DMS153 (cell line): Measurements from ENCODE around the gene PUM1.

ENCODE experiments used
- DNase-seq: peaks from one replicate; lab custom pipeline; 2025; lab: John Stamatoyannopoulos, UW

Gene PUM1

DNA sequence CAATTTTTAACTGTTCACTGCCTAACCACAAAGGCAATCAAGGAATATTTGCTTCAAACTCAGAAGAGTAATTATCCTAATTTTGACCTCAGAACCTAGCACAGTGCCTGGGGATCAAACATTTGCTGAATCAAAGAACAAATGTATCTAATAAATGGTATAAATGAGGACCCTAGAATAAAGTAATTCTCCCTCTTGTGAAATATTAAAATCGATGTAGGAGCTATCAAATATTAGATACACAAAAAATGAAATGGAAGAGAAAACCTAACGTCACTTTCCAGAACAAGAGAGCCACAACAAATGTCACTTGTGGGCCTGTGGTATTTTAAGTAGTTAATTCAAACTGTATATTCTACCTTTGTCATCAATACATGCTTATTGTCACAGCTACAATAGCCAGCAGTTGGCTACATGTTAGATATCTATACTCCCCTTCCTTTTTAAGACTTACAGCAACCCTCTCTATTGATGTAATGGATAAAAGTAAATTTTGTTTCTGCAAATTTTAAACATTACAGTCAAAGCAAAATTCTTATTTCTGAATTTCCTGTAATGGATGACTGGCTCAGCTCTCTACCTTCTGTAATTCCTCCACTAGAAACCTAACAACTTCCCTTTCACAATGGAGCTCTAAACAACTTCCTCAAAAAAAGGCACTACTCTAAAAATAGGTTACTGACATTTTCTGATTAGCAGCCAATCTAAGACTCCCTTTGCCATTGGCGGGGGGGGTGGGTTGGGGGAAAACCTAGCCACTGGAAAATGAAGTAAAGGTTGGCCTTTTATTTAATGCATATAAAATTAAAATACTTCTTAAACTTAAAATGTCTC lies 37.6 kb downstream of the PUM1 start:
- no peak for DNase-seq

DNA sequence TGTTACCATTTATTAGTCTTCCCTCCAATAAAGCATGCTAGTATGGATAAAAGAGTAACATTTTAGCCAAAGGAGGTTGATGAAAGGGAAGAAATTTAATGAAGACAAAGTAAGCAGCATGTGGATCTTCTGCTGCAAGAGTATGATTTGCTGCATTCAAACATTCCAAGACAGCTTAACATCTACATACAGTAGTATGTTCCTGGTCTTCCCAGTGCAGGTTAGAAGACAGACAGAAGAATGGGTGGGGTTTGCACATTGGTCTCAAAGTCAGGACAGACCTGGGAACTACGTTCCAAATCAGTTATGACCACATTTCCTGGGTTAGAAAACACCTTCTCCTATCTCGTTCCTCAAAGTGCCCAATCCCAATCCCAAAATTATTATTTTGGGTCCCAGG lies 43.3 kb downstream of the PUM1 start:
- DNase-seq, result no peak

DNA sequence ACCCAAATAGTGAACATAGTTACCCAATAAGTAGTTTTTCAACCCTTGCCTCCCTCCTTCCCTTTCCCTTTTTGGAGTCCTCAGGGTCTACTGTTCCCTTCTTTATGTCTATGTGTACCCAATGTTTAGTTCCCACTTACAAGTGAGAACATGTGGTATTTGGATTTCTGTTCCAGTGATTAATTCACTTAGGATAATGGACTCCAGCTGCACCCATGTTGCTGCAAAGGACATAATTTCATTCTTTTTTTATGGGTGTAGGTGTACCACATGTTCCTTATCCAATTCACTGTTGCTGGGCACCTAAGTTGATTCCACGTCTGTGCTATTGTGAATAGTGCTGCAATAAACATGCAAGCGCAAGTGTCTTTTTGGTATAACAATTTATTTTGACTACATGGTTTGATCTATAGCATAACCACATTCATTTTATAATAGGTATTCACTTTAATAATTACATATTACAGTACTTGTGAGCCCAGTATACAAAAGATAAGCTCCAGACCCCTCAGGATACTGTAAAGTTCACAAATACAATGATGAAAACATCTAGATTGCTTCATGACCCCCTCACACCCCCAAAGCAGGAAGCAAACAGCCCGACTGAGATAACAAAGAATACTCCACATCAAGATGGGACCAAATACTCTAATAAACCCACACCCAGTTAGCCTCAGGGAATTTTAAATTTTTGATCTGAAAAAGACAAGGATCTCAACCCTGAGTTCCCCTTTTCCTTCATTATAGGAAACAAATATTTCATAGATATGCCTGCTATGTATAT lies 45.3 kb downstream of the PUM1 start:
- DNase-seq, result peak; percentile 76

DNA sequence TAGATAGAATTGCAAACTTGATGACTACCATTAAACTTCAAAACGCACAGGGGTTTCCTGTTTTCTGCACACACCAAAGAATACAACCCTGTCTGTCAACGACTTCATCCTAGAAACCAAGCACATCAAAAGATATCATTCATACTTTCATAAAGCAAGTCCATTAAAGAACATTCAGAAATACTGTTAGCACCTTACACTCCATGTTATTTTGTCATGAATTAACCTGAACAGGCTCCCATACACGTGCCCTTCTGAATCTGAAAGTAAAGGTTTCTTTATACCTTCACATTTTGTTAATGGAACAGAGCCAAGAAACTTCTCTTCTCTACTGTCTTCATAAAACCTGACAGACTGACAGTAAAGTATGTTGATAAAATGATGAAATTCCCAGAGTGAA lies 46.1 kb downstream of the PUM1 start:
- no peak for DNase-seq

DNA sequence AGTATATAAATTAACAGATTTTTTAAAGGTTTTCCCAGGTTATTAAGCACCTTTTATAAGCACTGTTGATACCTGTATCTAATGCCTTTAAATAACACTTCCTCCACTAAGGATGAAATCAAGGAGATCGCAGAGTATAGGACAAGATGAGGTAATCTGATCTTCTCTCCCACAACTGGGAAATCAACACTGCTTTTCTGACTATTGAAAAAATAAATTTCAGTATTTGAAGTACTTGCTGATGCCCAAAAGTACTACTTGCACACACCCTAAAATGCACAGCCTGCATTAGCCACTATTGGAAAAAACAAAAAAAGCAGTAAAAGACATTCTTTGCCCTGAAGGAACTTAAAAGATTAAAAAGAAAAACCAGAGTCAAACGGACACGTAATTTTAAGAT lies 48.6 kb downstream of the PUM1 start:
- DNase-seq, result no peak

DNA sequence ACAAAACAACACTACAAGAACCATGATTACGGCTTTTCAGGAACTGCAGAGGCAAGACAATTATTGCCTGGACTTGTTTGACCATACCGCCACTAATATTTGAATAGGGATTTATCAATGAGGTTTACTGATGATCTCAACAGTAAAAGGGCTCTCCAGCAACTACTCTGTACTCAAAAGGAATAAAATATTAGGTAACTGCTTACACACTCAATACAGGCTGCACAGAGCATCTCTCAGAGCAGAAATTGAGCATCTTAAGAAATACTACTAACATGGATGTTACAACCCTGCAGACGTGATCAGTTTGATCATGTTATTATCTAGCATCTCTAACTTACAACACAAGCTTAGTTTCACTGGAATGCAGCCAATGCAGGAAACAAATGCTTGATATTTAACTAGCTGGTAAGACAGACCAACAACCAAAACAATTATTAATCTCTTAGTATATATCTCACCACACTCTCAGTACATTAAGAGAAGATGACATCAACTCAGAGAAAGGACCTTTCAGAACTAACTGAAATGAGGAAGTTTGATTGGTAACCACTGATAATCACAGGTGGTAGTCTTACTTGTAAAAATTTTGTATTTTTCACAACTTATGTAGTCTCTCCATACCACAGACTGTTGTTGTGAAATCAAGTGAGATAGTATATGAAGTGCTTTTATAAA lies 52.2 kb downstream of the PUM1 start:
- DNase-seq, result peak; percentile 92

DNA sequence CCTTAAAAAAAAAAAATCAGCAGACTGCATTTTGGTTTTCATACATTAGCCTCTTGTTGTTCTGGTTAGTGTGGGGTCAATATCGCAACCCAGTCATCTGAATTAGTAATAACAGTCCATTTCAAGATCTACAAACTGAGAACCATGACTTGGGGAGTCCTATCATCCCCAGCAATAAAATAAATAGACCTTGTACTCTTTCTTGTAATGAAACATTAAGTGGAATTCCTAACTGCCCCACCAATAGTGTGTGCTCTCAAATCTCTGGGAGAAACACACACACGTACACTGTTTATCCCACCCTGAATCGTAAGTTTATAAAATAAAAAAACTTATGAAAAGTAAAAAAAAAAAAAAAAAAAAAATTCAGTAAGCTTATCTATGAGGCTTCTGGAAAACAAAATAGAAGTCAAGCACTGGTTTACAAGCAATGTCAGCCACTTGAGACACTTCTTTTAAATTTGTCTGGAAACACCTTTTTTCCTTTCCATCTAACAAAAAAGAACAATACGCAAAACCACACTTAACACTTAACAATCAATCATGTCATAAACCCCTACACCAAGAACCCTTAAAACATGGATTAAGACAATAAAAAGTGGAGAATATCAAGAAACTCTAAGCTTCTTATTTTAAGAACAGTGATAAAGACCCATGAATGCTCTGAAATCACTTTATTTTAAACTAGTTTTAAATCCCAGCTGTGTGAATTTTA lies 53.1 kb downstream of the PUM1 start:
- no peak for DNase-seq

DNA sequence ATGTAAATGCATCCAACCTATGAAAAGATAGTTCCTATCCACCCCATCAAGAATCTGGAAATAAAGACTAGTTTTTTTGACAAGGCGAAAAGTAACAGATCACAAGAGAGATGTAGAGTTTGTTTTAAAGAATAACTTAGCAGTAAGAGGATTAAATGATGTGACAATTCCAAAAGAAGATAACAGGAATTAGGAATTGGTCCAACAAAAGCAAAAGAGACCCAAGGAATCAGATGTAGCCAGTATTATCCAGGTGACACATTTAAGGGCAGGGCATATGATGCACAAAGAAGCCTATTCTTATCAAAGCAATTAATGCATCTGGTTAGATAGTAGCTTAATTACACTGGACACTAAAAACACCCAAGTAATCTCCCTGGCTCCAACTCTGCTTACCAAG lies 53.8 kb downstream of the PUM1 start:
- DNase-seq, result no peak

DNA sequence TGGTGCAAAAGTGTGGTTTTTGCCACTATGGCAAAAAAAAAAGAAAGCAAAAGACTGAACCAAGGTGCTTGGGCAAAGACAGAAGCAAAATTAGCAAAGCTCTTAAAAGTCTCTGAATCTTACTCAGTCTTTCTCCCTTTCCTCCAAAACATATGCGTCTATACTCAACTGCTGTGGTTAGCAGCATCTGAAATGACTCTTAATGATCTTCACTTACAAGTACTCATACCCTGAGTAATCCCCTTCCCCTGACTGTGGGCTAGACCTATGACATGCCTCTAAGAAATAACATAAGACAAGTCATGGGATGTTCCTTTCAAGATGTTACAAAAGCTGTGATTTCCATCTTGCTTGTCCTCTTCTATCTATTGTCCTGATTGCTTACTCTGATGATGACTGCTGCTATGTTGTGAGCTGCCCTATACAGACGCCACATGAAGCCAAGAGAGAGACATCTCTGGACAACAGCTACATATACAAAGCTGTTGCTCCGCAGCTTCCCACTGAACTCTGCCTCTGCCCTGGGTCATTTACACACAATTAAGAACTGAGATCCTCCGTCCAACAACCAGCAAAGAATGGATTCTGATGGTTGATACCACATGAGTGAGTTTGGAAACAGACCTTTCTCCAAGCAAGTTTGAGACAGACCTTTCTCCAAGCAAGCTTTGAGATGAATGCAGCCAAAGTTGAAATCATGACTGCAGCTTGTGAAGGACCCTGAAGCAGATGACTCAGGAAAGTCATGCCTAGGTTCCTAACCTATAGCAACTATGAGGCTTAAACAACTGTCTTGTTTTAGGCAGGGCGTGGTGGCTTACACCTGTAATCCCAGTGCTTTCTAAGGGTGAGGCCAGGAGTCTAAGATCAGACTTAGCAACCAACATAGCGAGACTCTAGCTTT lies 55.2 kb downstream of the PUM1 start:
- no peak for DNase-seq

DNA sequence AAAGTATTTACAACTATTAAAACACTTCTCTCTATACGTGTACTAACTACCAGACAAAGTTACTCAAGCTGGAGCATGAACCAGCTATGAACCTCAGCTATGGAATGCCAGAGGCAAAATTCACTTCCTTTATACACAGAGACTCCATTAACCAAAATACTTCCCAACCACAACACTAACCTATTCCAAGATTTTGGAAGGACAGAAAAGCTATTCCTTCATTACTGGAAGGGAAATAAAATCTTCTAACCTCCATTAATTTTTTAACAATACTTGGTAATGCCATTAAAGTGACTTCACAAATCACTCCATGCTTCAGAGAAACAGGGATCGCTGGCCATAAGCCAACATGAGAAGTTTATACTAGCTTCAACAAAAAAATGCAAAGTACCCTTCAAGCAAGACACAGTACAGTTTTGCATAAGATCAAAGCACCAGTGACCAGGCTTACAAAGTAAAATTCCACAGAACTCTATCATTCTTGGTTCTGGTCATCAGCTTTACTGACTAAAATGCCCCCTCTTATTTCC lies 58.0 kb downstream of the PUM1 start:
- DNase-seq, result no peak

DNA sequence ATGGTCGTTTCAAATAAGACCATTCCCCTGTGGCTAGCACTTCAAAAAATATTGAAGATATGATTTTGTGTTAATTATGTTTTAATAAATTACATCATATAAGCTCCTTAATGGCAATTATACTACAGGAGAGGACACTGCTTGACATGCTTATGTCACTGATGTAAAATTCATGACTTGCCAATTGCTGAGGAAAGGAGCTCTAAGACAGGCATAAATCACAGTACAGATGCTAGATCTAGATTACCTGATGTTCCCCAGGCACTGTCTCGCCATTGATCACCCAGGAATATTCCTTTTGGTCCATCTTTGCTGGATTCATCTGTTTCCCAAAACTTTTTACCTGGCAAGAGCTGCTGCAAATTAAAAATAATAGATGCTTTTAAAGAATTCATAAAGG lies 58.8 kb downstream of the PUM1 start:
- no peak for DNase-seq

DNA sequence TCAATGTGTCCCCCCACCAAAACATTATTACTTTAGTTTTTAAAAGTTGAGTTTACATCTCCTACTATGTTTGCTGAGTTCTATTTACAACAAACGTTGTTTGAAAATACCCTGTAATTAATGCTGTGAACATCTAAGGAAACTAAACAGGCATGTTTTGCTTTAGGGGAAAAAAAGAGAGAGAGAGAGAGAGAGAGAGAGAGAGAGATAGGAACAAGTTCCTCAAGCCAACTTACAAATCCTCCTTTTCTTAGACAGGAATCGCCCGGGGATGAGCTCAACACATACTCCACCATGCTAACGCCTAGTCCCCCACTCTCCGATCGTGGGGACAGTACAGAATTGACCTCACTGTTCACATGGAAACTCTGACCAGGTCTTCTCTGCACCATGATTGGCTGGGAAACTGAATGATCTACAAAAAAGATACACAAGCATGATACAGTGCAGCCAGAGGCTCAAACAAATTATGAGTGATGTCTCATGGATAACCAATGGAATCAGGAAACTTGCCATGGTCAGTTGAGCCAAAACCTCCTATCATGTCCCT lies 59.8 kb downstream of the PUM1 start:
- DNase-seq, result no peak

DNA sequence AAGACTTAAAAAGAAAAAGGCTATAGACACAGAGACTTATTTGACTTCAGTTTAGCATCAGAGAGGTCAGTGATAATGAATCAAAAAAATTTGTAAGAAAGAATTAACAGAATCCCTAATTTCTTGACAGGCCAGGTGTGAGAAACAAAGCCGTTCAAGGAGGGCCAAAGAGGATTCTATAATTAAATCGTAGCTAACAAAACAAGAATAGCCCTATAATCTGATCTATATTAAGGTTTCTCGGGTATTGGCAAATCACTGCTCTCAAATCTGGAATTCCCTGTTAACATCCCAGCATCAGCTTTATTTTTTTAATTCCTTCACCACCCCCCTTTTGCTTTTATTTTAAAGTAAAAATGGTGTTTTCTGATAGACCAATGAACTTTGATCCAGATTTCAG lies 60.3 kb downstream of the PUM1 start:
- DNase-seq, result no peak

DNA sequence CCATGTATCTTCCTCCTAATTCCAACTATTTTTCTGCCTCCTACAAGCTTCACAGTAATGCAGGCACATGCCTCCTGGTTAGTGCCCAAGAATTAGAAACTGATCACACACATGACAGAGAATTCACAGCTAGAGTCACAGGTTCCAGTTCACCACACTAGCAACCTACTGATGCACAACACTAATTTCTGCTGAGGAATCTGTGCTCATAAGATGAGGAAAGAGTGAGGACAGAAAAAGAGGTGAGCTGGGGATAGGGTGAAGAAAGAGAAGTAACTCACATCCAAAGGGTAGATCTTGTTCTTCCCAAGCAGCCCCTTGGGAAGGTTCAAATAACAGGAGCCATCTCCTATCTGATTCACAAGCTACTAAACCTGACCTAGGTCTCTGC lies 61.3 kb downstream of the PUM1 start:
- no peak for DNase-seq

DNA sequence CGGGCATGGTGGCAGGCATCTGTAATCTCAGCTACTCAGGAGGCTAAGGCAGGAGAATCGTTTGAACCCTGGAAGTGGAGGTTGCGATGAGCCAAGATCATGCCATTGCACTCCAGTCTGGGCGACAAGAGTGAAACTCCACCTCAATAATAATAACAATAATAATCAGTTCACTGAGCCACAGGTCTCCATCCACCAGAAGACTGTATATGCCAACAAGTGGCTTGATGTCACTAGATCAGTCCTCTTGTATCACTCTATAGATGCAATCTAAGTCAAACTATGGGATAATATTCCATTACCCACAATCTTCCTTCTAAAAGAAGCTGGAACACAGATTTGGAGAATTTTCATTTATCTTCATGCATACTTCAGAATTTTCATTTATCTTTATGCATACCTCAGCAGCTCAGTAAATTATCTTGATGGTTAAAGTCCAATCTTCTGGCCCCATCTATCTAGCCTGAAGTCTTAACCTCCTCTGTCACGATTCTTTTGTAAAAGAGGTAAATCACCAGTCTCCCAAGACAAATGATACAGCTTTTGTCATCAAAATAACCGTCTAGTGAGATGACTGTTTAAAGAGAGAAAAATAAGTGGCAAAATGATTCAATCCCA lies 61.8 kb downstream of the PUM1 start:
- DNase-seq, result no peak

DNA sequence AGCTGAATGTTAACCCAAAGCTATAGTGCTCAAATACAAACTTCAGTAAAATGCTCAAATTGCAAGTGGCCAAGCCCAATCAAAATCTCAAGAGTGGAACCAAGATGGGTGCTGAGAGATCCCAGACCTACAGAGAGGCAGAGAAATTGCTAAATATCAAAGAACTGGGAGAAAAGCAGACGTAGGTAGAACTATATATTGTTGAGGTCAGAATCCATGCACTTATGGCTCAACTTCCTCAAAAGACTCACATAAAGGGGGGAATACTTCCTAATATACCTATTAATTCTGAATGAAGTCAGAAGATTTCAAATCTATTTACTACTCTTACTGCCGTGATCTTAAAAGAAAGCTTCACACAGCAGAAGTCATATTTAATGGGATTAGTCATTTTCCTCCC lies 65.2 kb downstream of the PUM1 start:
- no peak for DNase-seq

DNA sequence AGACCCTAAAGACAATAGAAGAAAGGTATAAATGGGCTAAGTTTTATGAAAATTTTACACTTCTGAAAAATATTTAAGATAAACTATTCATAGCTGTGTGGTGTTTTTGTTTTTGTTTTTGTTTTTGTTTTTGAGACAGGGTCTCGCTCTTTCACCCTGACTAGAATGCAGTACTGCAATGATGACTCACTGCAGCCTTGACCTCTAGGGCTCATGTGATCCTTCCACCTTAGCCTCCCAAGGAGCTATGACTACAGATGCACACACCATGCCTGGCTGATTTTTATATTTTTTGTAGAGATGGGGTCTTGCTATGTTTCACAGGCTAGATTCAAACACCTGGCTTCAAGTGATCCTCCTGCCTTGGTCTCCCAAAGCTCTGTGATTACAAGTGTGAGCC lies 66.6 kb downstream of the PUM1 start:
- no peak for DNase-seq

DNA sequence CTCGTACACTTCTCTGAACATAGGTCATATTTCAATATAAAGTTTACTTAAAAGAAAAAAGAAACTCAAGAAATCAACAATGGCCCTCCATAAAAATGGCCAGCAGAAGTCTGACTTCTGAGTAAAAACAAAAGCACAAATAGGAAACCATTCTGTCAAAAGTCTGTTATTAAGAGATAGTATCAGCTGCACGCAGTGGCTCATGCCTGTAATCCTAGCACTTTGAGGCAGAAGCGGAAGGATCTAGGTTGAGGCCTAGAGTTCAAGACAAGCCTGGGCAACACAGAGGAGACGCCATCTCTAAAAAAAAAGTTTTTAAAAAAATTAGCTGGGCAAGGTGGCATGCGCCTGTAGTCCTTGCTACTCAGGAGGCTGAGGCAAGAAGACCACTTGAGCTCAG lies 67.3 kb downstream of the PUM1 start:
- DNase-seq, result no peak

DNA sequence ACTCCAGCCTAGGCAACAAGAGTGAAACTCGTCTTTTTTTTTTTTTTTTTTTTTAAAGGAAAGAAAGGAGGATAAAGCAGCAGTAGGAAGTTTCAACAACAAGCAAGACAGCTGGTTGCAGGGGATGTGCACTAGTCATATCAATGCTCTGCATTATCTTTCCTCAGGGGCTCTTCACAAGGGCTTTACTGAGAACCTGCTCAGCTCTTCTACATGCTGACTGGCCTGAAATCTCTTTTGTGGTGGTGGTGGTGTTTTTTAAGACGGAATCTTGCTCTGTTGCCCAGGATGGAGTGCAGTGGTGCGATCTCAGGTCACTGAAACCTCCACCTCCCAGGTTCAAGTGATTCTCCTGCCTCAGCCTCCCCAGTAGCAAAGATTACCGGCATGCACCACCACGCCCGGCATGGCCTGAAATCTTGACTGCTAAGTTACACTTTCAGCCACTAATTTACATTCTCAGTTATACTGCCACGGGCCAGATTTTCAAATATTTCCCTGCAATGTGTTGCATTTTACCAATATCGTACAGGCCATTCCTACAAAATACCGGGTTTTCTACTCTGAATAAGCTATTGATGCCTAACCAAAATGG lies 68.0 kb downstream of the PUM1 start:
- no peak for DNase-seq
